ENCODE measurements around the gene OGFOD3.
"Not testable (repeated sequence)": the region's sequence is repeated elsewhere in the genome, so short reads cannot be mapped to it uniquely, and the experiment has no call there.

Gene OGFOD3

DNA sequence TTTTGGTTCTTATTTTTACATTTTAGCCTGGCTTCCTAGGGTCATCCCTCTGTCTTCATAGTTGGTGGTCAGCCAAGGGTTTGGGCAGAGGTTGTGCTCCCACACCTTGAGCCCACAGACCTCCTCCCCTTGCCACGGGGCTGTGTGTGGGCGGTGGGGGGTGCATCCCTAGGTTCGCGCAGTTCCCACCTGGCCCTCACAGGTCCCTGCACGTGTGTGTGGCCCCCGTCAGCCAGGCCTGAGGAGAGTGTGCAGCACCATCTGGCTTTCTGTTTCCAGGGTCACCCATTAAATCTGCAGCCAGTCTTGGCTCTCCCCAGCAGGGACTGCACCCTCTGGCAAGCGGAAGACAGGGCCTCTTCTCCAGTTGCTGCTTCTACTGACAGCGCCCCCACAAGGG, 13.6 kb upstream of the OGFOD3 start:
- no peak for DNase-seq

DNA sequence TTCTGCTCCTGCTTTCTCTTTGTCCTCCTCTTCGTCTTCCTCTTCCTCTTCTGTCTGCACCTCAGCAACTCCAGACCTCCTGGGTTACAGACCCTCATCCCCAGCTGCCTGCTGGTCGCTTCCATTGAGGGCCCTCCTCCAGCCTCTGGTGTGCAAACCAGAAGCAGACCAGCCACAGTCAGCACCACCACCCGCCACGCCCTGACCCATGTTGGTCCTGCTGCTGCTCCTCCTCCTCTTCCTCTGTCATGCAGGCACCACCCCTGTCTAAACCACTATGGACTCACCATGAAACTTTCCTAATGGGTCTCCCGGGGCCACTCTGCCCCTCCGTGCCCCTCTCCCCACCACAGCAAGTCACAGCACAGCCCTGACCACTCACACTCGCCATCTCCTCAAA, 11.4 kb upstream of the OGFOD3 start:
- DNase-seq = no peak

DNA sequence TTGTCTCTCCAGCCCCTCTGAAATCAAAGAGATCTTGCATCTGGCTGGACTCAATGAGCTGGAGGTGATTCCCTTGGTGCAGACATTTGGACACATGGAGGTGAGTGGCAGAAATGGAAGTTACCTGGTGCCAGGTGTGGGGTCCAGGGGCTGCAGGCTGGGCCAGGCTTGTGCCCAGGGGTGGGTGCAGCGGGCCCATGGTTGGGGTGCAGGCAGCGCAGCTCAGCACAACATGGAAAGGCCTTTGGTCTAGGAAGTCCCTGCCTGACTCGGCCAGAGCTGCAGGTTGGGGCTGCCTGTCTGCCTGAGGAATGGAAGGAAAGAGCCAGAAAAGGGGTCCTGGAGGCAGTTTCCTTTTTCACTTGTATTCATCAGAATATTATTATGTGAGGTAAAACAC, 10.2 kb upstream of the OGFOD3 start:
- DNase-seq = no peak

DNA sequence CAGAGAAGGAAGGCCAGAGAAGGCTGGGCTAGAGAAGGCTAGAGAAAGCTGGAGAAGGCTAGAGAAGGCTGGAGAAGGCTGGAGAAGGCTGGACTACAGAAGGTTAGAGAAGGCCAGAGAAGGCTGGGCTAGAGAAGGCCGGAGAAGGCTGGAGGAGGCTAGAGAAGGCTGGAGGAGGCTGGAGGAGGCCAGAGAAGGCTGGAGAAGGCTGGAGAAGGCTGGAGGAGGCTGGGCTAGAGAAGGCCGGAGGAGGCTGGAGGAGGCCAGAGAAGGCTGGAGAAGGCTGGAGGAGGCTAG, 6.4 kb upstream of the OGFOD3 start:
- no peak for DNase-seq

DNA sequence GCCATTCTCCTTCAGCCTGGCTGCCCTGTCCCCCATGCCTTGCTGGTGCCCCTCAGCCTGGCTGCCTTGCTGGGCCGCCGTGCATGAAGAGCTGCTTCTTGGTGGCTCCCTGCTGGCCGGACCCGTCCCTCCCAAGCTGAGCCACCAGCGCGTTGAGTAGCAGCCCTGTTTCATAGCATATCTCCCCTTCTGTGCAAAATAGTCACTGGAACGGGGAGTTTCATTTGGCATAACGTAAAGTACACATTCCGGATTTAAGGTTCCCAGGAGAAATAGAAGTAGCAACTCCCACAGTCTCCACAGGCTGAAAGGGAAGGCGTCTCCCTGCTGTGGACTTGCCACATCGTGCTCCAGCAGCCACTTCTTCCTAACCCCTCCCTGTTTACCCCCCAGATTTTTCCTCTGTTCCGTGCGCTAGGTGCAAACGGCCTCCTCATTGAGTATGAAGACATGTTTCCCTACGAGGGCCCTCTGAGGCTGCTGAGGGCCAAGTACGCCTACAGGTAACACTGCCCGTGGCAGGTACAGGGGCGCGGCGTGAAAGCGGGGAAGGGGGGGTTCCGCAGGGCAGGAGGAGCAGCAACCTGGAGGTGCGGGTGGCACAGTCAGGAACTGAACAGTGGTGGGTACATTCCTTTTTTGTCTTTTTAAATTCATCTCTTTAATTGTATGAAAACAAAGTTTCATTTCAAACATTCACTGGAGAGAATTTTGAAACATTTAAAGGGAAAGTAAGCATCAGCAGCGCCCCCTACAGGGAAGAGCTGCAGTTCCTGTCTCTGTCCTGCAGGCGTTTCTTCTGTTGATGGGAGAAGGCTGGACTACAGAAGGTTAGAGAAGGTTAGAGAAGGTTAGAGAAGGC, 5.8 kb upstream of the OGFOD3 start:
- peak; percentile 71 to 74 for DNase-seq

DNA sequence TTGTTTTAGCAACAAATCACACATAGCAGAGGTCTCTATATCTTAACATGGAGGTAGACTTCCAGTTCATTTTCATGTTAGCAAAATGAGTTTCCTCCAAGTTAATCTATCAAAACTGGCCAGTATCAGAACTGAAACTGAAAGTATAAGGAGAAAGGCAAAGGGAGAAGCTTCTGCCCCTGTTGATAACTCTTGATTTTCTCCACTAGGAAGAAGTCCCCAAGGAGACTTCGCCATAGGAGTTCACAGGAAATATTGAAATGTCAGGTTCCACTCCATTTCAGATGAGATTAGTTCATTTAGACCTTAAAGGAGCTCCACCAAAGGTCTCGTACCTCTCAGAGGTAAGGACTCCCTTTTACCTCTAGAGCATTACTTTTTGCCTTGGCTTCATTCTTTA, 1.2 kb upstream of the OGFOD3 start:
- DNase-seq = no peak

DNA sequence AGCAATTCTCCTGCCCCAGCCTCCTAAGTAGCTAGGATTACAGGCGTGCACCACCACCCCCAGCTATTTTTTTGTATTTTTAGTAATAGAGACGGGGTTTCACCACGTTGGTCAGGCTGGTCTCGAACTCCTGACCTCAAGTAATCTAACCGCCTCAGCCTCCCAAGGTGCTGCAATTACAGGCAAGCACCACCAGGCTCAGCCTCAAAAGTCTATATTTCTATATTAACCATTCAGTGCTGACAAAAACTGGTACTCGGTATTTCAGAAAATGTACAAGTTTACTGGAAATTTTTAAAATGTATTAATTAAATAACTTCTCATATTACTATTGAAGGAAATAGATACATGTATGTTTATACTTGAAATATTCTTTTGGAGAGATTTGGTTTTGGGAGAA, 1.6 kb downstream of the OGFOD3 start:
- DNase-seq = no peak

DNA sequence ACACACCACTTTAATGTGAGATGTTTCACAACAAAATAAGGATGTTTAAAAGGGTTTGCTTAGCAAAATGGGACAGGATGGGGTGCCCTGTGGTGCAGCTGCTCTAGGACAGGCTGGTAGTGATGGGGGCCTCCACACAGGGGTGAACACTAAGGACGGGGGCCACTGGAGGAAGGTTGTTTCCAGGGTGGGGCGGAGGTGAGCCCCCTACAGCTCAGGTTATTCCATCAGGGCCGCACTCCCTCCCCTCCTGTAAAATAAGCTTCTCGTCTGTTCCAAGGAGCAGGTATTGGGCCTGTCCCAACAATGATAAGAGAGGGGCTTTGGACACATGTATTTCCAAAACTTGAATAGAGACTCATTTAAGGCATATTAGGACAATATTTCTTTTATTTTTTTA, 2.1 kb downstream of the OGFOD3 start:
- no peak for DNase-seq

DNA sequence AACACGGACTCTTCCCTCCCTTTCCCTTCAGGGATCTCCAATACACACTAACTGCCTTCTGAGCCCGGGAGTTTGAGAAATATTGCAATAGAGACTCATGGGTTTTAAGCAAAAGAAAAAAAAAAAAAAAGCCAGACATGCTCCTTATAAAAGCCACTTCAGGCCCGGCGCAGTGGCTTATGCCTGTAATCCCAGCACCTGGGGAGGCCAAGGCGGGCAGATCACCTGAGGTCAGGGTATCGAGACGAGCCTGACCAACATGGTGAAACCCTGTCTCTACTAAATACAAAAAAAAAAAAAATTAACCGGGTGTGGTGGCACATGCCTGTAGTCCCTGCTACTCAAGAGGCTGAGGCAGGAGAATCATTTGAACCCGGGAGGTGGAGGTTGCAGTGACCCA, 2.6 kb downstream of the OGFOD3 start:
- DNase-seq = no peak

DNA sequence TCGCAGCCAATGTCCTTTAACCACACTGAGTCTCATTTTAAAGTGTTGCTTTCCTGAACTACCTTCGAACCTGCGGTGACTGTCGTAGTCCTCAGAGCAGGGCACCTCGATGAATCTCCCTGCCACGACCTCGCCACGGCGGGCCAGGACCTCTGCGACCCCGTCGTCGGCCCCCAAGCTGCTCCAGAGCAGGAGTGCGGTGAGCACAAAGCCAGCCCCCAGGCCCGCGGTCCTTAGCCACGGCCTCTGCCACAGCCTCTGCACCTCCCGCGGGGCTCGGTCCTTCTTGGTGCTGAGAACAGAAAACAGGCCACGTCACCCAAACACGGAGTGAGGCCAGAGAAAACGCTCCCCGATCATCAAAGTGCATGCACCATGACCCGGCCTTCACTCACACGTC, 3.0 kb downstream of the OGFOD3 start:
- no peak for DNase-seq

DNA sequence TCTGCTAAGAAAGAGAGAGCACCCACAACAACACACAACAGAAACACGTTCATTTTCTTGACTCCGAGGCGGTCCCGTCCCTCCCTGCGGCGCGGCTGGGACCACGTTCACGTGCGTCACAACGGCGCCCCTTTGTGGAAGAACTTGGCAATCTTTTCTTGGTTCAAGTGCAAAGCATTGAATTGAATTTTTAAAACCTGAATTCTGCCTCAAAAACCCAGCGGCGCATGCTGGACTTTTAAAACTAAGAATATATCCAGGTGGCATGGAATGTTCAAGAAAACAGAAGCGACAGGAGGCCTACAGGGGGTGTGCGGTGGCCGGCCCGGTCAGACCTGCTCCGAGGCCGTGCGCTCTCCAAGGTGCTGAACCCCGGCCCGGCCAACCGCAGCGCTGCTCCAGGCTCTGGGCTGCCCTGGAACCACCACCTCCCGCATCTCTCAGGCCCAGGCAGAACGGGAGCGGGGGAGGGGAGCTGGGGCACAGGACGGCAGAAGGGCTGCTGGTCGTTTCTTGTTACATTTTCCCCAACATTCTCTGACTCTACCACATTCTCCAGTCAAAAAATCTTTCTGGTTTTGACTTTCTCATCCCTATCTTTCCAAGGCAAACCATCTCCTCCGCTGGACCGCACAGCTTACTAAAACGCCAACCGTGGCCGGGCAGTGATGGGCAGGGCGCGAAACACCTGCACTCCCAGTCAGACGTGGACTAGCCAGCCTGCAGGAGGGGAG, 3.7 kb downstream of the OGFOD3 start:
- DNase-seq = peak; percentile 80

DNA sequence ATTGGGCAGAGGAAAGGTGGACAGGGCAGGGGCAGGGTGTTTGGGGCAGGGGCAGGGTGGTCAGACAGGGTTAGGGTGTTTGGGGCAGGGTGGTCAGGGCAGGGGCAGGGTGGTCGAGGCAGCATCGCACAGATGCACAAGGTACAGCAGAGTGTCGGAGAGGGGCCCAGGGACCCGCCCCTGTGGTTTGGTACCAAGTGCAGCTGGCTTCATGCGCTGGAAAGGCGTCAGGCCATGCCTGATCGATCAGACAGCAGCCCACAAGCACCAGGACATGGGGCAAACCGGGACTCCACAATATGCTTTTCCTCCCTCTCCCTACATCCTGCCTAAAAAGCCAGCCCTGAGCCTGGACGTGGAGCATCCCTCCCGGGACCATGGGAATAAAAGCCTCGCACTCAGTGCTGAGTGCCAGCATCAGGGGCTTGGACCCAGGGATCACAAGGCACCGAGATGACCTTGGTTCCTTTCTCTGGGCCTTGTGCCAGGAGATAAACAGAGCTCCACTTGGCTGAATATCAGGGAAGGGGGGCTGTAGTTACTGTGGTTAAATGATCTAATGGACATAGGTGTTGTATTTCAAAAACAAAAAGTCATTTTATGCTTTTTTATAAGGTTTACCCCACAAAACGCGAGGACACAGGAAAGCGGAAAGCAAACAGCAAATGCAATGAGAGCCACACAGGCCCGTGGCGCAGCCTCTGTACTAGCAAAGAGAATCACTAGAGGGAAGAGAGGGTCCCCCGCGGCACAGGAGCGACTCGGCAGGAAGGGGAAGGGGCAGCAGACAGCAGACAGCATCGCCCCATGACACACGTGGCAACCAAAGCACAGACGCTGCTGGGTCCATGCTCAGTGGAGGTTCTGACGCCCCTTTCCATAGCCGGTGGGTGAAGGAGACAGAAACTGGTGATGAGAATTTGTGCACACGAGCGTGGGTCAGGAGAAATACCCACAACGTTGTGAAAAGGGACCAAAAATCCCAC, 5.6 kb downstream of the OGFOD3 start:
- no peak for DNase-seq

DNA sequence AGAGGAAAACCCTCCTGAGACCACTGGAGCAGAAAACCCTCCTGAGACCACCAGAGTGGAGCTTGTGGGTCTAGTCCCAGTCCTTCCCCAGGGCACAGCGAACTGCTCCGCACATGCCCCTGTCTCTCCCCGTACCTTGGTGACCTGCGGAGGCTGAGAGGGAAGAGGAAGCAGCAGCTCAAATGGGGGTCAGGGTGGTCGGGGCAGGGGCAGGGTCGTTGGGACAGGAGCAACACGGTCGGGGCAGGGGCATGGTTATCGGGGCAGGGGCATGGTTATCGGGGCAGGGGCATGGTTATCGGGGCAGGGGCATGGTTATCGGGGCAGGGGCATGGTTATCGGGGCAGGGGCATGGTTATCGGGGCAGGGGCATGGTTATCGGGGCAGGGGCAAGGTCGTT, 6.3 kb downstream of the OGFOD3 start:
- not testable (repeated sequence) for DNase-seq

DNA sequence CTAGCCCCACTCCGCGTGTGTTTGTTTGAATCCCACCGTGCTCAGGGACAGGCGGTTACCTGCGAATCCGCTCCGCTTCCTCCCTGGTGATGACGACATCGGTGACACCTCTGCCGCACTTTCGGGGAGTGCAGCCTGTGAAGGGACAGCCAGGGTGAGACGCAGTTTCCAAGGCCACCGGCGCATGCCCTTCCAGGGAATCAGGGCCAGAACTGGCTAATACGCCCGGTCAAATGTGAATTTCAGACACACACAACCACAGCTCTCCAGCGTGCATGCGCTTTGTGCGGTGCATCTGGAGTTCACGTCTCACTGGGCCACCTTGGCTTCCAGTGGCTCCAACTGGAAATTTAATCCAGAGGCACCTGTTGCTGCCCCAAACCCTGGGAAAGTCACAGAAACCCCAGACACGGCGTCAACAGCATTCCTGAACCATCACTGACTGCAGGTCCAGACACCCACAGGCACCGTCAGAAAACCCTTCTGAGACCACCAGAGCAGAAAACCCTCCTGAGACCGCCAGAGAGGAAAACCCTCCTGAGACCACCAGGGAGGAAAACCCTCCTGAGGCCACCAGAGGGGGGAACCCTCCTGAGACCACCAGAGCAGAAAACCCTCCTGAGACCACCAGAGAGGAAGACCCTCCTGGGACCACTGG, 6.9 kb downstream of the OGFOD3 start:
- no peak for DNase-seq

DNA sequence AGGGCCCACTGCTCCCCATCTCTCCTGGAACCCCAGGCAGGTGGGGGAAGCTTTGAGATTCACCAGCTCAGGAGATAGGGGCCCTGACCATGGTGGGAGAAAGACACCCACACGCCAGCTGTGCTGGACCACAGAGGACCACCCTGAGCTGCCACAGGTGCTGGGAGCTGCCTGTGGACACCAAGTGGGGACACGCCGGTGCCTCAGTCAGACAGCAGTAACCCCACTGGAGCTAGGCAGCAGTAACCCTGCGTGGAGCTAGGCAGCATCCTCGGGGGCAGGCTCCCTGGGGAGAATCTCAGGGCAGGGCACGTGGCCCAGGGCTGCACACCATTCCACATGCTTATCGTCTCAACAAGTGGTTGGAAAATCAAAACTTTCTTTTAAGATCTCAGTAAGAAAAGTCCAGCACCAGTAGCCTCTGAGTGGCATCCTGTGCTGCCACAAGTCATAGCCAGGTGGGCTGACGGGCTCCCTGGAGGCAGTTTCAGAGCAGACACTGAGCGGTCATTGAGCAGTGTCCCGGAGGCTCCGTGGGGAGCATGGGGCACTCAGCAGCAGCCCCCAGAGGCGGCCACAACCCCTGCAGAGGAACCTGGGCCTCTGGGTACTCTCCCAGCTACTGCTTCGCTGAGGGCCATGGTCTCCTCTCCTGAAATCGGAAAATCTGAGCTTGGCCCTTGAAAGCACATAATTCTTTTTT, 8.2 kb downstream of the OGFOD3 start:
- DNase-seq = no peak

DNA sequence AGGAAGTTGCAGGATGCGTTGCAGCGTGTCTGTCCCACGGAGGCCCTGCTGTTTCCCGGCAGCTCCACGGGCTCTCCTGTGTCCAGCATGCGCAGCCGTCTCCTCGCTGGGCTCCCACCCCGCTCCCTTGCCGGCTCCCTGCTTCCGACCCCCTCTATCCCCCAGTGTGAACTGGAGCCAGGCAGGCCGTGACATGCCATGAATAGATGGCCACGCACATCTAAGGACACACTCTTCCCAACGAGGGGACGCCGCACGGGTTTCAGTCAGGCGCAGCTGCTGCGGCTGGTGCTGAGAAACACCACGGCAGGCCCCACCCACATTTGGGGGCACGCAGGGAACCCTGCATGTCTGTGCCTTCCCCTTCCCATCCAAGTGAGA, 9.5 kb downstream of the OGFOD3 start:
- no peak for DNase-seq

DNA sequence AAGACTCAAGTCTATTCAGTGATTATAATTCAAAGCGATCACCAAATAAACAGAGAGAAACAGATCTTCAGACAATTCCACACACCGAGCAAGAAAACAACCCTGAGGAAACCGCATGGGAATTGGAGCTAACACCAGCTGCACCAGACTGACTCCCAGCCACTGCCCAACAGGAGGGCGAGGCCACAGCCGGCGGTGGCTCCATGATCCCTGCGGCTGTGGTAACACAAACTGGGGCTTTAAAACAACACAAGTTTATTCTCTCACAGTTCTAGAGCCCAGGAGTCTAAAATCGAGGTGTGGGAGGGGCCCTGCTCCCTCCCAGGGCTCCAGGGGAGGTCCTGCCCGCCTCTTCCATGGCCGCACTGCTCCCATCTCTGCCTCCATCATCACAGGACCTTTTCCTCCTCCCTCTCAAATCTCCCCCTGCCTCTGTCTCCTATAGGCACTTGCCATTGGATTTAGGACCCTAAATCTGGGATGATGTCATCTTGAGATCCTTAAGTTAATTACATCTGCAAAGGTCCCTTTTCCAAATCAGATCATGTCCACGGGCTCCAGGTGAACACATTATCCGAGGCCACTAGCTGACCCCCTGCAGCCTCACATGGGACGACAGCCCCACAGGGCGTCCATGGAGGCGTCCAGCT, 10.0 kb downstream of the OGFOD3 start:
- no peak for DNase-seq

DNA sequence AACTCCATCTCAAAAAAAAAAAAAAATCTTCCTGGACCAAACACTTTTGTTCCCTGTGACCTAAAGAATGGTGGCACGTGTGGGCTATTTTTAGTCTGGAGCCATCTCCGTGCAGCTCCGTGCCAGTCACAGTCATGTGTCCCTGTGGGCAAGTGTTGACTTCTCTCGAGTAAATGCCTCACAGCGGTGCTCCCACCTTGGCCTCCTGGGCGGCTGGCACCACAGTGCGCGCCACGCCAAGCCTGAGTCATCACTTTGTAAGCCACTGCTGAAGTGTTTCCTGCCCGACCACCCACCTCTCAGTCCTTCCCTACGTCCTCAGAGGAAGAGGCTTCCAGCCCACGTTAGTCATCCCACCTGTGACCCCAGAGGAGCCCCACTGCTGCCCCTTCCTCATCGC, 11.1 kb downstream of the OGFOD3 start:
- DNase-seq = no peak

DNA sequence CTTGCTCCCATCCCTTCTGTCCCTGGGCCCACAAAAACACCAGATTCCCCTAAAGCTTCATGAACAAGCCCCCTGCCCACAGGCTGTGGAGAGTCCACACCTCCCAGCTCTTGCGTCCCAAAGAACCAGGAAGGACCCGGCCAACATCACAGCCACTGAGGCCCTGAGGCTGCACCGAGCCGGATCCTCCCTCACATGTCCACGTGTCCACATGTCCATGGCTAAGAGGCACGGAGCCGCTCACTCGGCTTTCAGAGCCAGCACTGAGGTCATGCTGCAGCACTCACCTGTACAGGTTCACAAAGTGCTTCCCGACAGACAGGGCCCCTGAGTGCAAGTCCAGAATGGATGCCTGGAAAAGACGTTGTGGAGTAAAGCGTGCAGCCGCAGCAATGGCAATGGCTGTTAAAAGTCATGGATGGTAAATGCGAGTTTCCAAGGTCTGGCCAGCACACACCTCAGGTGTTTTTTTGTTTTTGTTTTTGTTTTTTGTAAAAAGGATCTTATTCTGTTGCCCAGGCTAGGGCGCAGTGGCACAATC, 12.2 kb downstream of the OGFOD3 start:
- no peak for DNase-seq

DNA sequence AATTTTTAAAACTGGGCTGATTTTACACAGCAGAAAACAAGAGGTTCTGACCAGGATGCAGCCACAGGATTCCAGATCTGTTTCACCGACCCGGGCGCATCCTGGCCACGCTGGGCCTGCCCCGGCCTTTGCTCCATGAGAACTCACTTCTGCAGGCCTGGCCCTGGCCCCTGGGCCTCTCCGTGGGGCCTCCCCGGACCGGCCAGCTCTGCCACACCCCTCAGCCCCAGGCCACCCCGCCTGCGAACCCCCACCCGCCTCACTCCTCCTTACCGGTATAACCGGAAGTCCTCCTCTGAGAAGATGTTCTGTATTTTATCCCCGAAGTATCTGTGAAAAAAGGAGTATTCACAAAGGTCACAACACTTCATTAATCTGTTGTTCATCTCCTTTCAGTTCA, 13.3 kb downstream of the OGFOD3 start:
- DNase-seq = no peak
